SJCRH30 (cell line): ENCODE measurements around the gene P3H3. TPM values are rescaled to one million over a fixed set of nuclear protein-coding genes. Genes with fewer than 3 reads are reported as not detected.

Experiments
- DNase-seq, 2 experiments: peaks; one replicate each; pipeline ENCODE4 v3.0.0-alpha.2; 2015 to 2020
- H3K27ac ChIP-seq: fragments of 250-450 bp; sonication (Bioruptor Pico); 2 replicates; pipeline ENCODE4 v1.5.1; 2020; ENCODE audit warnings: mild to moderate bottlenecking, moderate library complexity
- H3K27me3 ChIP-seq: fragments of 250-450 bp; sonication (Bioruptor Pico); 2 replicates; pipeline ENCODE4 v1.5.1; 2020; ENCODE audit warnings: mild to moderate bottlenecking, moderate library complexity
- H3K36me3 ChIP-seq: fragments of 250-450 bp; sonication (Bioruptor Pico); 2 replicates; pipeline ENCODE4 v1.5.1; 2020; ENCODE audit warnings: mild to moderate bottlenecking, moderate library complexity
- H3K4me1 ChIP-seq: fragments of 250-450 bp; sonication (Bioruptor Pico); 2 replicates; pipeline ENCODE4 v1.5.1; 2020; ENCODE audit warnings: mild to moderate bottlenecking, moderate library complexity
- H3K4me3 ChIP-seq: fragments of 250-450 bp; sonication (Bioruptor Pico); 2 replicates; pipeline ENCODE4 v1.5.1; 2020; ENCODE audit warnings: mild to moderate bottlenecking, moderate library complexity
- H3K9me3 ChIP-seq: fragments of 250-450 bp; sonication (Bioruptor Pico); replicated peaks from 2 replicates; pipeline ENCODE4 v1.5.1; 2020; ENCODE audit warnings: mild to moderate bottlenecking, moderate library complexity
- total RNA-seq: library from RNA; depleted of rRNA; stranded (reverse); fragments of >200 nt; shearing (Covaris generic); gene quantifications from 2 replicates; pipeline ENCODE4 v1.2.3, GENCODE V29; 2014; rRNA removed

Gene P3H3
- total RNA-seq = 13.7 and 19.3 TPM in 2 replicates

- H3K27ac ChIP-seq = peak within 1 kb of the TSS; percentile 64
- DNase-seq = peak; percentile 65 to 67
- H3K4me3 ChIP-seq = peak within 1 kb of the TSS; percentile 99
- peaks cover 9% of the 10 kb centered on the region for H3K4me1 ChIP-seq
- no peaks in the 10 kb centered on the region for H3K9me3 ChIP-seq
- H3K36me3 ChIP-seq = peaks cover 17% of the 10 kb centered on the region
- H3K27me3 ChIP-seq = no peaks in the 10 kb centered on the region
Measured at GRCh38 chr12:6827982-6828780, at the start of gene P3H3. P3H3 (plus strand) TSS chr12:6828407; CDS start chr12:6828441, 34 bp downstream.

- H3K27ac ChIP-seq = no peak overlapping the region
- DNase-seq = peak; percentile 94 to 98
- no peaks in the 10 kb centered on the region for H3K27me3 ChIP-seq
Measured at GRCh38 chr12:6778574-6779550, 49.3 kb upstream of the P3H3 start.

GRCh38 chr12:6779708-6780432, 48.3 kb upstream of the P3H3 start:
- Histone ChIP-seq H3K36me3 (no peaks in the 10 kb centered on the region), H3K4me1 (peaks cover 12% of the 10 kb centered on the region; the same call in 1 of the 2 replicates), H3K4me3 (no peak overlapping the region), H3K27ac (no peak overlapping the region), H3K27me3 (no peaks in the 10 kb centered on the region), H3K9me3 (no peaks in the 10 kb centered on the region)
- no peak for DNase-seq

More at GRCh38 chr12:6778574-6779550, 49.3 kb upstream of the P3H3 start:
- peaks cover 4% of the 10 kb centered on the region; the same call in 1 of the 2 replicates for H3K4me1 ChIP-seq
- peak overlapping the region; percentile 47 for H3K4me3 ChIP-seq
- no peaks in the 10 kb centered on the region for H3K9me3 ChIP-seq
- no peaks in the 10 kb centered on the region for H3K36me3 ChIP-seq

GRCh38 chr12:6780573-6780972, 47.6 kb upstream of the P3H3 start:
- no peak overlapping the region for H3K4me3 ChIP-seq
- no peaks in the 10 kb centered on the region for H3K27me3 ChIP-seq
- H3K4me1 ChIP-seq = peaks cover 12% of the 10 kb centered on the region; the same call in 1 of the 2 replicates

GRCh38 chr12:6782119-6782518, 46.1 kb upstream of the P3H3 start:
- no peaks in the 10 kb centered on the region for H3K27me3 ChIP-seq
- H3K27ac ChIP-seq = no peak overlapping the region
- DNase-seq = no peak
- H3K9me3 ChIP-seq = no peaks in the 10 kb centered on the region
- H3K4me1 ChIP-seq = peaks cover 12% of the 10 kb centered on the region; the same call in 1 of the 2 replicates
- no peaks in the 10 kb centered on the region for H3K36me3 ChIP-seq
- H3K4me3 ChIP-seq = no peak overlapping the region

More at GRCh38 chr12:6780573-6780972, 47.6 kb upstream of the P3H3 start:
- H3K36me3 ChIP-seq = no peaks in the 10 kb centered on the region
- H3K9me3 ChIP-seq = no peaks in the 10 kb centered on the region
- no peak for DNase-seq
- H3K27ac ChIP-seq = no peak overlapping the region

GRCh38 chr12:6782850-6783566, 45.2 kb upstream of the P3H3 start:
- Histone ChIP-seq H3K36me3 (no peaks in the 10 kb centered on the region), H3K4me3 (no peak overlapping the region), H3K9me3 (no peaks in the 10 kb centered on the region), H3K27ac (no peak overlapping the region), H3K4me1 (peaks cover 12% of the 10 kb centered on the region; the same call in 1 of the 2 replicates), H3K27me3 (no peaks in the 10 kb centered on the region)
- no peak for DNase-seq

- H3K27me3 ChIP-seq = no peaks in the 10 kb centered on the region
- no peaks in the 10 kb centered on the region for H3K36me3 ChIP-seq
- DNase-seq = no peak
- no peaks in the 10 kb centered on the region for H3K9me3 ChIP-seq
- H3K4me3 ChIP-seq = no peak overlapping the region
- H3K27ac ChIP-seq = no peak overlapping the region
- H3K4me1 ChIP-seq = peaks cover 9% of the 10 kb centered on the region; the same call in 1 of the 2 replicates
Measured at GRCh38 chr12:6783828-6784227, 44.4 kb upstream of the P3H3 start.

- Histone ChIP-seq H3K27ac (no peak overlapping the region), H3K27me3 (no peaks in the 10 kb centered on the region), H3K36me3 (no peaks in the 10 kb centered on the region), H3K4me1 (peaks cover 9% of the 10 kb centered on the region; the same call in 1 of the 2 replicates), H3K4me3 (no peak overlapping the region), H3K9me3 (no peaks in the 10 kb centered on the region)
- DNase-seq = peak; percentile 33 to 49
Measured at GRCh38 chr12:6784296-6784695, 43.9 kb upstream of the P3H3 start.

GRCh38 chr12:6784761-6785160, 43.4 kb upstream of the P3H3 start:
- Histone ChIP-seq H3K27ac (no peak overlapping the region), H3K9me3 (no peaks in the 10 kb centered on the region), H3K27me3 (no peaks in the 10 kb centered on the region), H3K4me3 (no peak overlapping the region), H3K4me1 (peaks cover 9% of the 10 kb centered on the region; the same call in 1 of the 2 replicates), H3K36me3 (no peaks in the 10 kb centered on the region)
- DNase-seq = no peak

GRCh38 chr12:6786416-6787094, 41.7 kb upstream of the P3H3 start:
- Histone ChIP-seq H3K4me3 (no peak overlapping the region), H3K9me3 (no peaks in the 10 kb centered on the region), H3K27me3 (no peaks in the 10 kb centered on the region), H3K4me1 (peaks cover 9% of the 10 kb centered on the region; the same call in 1 of the 2 replicates), H3K36me3 (no peaks in the 10 kb centered on the region), H3K27ac (no peak overlapping the region)
- DNase-seq = no peak

GRCh38 chr12:6787309-6787708, 40.9 kb upstream of the P3H3 start:
- H3K27ac ChIP-seq = no peak overlapping the region
- H3K4me3 ChIP-seq = no peak overlapping the region
- H3K9me3 ChIP-seq = no peaks in the 10 kb centered on the region

GRCh38 chr12:6788972-6789924, 39.0 kb upstream of the P3H3 start, which contains the start of gene CD4:
CD4 (plus strand) TSS chr12:6789528; CDS start chr12:6800139, 10,611 bp downstream.
- Histone ChIP-seq H3K9me3 (no peaks in the 10 kb centered on the region), H3K27me3 (no peaks in the 10 kb centered on the region; the same call in 1 of the 2 replicates), H3K27ac (no peak within 1 kb of the TSS), H3K36me3 (no peaks in the 10 kb centered on the region), H3K4me3 (no peak within 1 kb of the TSS), H3K4me1 (peaks cover 9% of the 10 kb centered on the region; the same call in 1 of the 2 replicates)
- DNase-seq = no peak

More at GRCh38 chr12:6787309-6787708, 40.9 kb upstream of the P3H3 start:
- Histone ChIP-seq H3K36me3 (no peaks in the 10 kb centered on the region), H3K4me1 (peaks cover 11% of the 10 kb centered on the region; the same call in 1 of the 2 replicates), H3K27me3 (no peaks in the 10 kb centered on the region)
- DNase-seq = no peak
